ENCODE measurements around the gene DNER.

DNER gene

GRCh38 chr2:229426464-229426863 is 287.9 kb downstream of the DNER start:
- DNase-seq, result no peak

- no peak for DNase-seq
Measured at GRCh38 chr2:229425598-229425997, 288.8 kb downstream of the DNER start.

- no peak for DNase-seq
Measured at GRCh38 chr2:229422063-229422462, 292.3 kb downstream of the DNER start.

GRCh38 chr2:229419158-229419557 is 295.2 kb downstream of the DNER start:
- DNase-seq, result no peak

GRCh38 chr2:229417916-229418315 is 296.4 kb downstream of the DNER start:
- DNase-seq, result no peak

- no peak for DNase-seq
Measured at GRCh38 chr2:229417176-229417575, 297.2 kb downstream of the DNER start.

GRCh38 chr2:229416116-229416694 is 298.1 kb downstream of the DNER start:
- no peak for DNase-seq

GRCh38 chr2:229414631-229415030 is 299.7 kb downstream of the DNER start:
- DNase-seq, result no peak

- no peak for DNase-seq
Measured at GRCh38 chr2:229412686-229413085, 301.7 kb downstream of the DNER start.

GRCh38 chr2:229410946-229411345 is 303.4 kb downstream of the DNER start:
- DNase-seq, result no peak

- DNase-seq, result no peak
Measured at GRCh38 chr2:229410264-229410663, 304.1 kb downstream of the DNER start.

GRCh38 chr2:229409751-229410181 is 304.6 kb downstream of the DNER start:
- DNase-seq, result no peak

- DNase-seq, result no peak
Measured at GRCh38 chr2:229408962-229409361, 305.4 kb downstream of the DNER start.

GRCh38 chr2:229408356-229408755 is 306.0 kb downstream of the DNER start:
- DNase-seq, result no peak

- DNase-seq, result no peak
Measured at GRCh38 chr2:229407170-229407569, 307.2 kb downstream of the DNER start.

GRCh38 chr2:229405796-229406195 is 308.6 kb downstream of the DNER start:
- DNase-seq, result no peak

- no peak for DNase-seq
Measured at GRCh38 chr2:229403296-229403695, 311.1 kb downstream of the DNER start.

GRCh38 chr2:229401171-229401865 is 313.0 kb downstream of the DNER start:
- no peak for DNase-seq

GRCh38 chr2:229393926-229394325 is 320.4 kb downstream of the DNER start:
- no peak for DNase-seq

- DNase-seq, result no peak
Measured at GRCh38 chr2:229392196-229392595, 322.2 kb downstream of the DNER start.

- no peak for DNase-seq
Measured at GRCh38 chr2:229388731-229389130, 325.6 kb downstream of the DNER start.

GRCh38 chr2:229387866-229388265 is 326.5 kb downstream of the DNER start:
- DNase-seq, result no peak

GRCh38 chr2:229380101-229380625 is 334.2 kb downstream of the DNER start:
- DNase-seq, result no peak

- DNase-seq, result no peak
Measured at GRCh38 chr2:229378386-229378785, 336.0 kb downstream of the DNER start.

- no peak for DNase-seq
Measured at GRCh38 chr2:229376866-229377265, 337.5 kb downstream of the DNER start.
